ENCODE measurements around the gene CCND1.

DNA sequence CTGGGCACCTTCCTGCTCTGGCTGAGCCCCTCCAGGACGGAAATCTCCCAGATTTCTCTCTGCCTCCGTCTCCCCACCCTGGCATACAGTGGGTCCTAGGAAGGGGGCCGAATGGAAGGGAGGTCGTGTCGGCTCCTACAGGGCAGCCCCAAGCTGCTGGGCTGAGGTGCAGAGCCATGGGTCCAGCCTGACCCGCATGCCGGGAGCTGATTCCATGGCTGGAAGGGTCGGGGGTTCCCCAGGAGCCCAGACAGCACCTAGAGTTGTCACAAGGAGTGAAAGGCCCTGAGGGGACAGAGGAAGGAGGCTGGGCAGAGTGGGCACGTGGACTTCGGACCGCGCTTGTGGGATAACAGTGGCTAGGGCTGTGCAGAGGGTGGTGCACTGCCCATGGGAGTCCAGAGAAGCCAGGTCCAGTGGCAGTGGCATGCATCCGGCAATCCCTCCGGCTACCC lies 16.5 kb downstream of the CCND1 start:
- TF ChIP-seq POLR2A (IDR thresholded peaks at IDR 0.05; ENCODE audit: low read depth, low read length) (no peak), POU2F2 (IDR thresholded peaks at IDR 0.05; ENCODE audit: low read depth, low read length) (no peak), TAF1 (IDR thresholded peaks at IDR 0.05; ENCODE audit: low read depth, low read length) (no peak), POLR2AphosphoS5 (IDR thresholded peaks at IDR 0.05; ENCODE audit: low read depth, low read length) (no peak), PAX5 (IDR thresholded peaks at IDR 0.05; ENCODE audit: insufficient read depth, low read length, severe bottlenecking) (no peak), SPI1 (IDR thresholded peaks at IDR 0.05; ENCODE audit: low read depth, low read length) (no peak)

All from GM12891 (cell line).